HCT116 (cell line): ENCODE results near the gene AOPEP. TPM values are rescaled to one million over a fixed set of nuclear protein-coding genes. Genes with fewer than 3 reads are reported as not detected.

Experiments
- ATAC-seq: fragments of 200-7000 bp; cut with Tn5 transposase; 2 replicates; pipeline ENCODE4 v1.9.1; 2020; ENCODE audit warnings: mild to moderate bottlenecking, moderate library complexity
- BruUV-seq: library from RNA; stranded (reverse); fragments of 400-500 nt; replicated peaks from 2 replicates; lab custom pipeline; 2021; lab: Mats Ljungman, UMichigan
- CTCF ChIA-PET: fragments of 300-600 bp; sonication (Branson Sonifier 250); formaldehyde crosslinking; loops from one replicate; lab custom pipeline; 2021; ENCODE audit warnings: antibody characterized with exemption; lab: Charles Lee
- POLR2A ChIA-PET: fragments of 300-600, 350-600 bp; sonication (Branson Sonifier 250); formaldehyde crosslinking; loops from one replicate; lab custom pipeline; 2021; ENCODE audit warnings: antibody characterized with exemption; lab: Charles Lee
- RAD21 ChIA-PET, 2 experiments: fragments of 300-600 bp; sonication (Branson Sonifier 250); formaldehyde crosslinking; loops; one replicate each; lab custom pipeline; 2023; ENCODE audit warnings: low total read pairs in 2 of 2; ENCODE audit not compliant: uncharacterized antibody in 2 of 2, unreplicated experiment in 2 of 2, low non-redundant PET in 1 of 2; lab: Charles Lee
- DNase-seq: peaks from one replicate; pipeline ENCODE4 v3.0.0-alpha.2; 2010; ENCODE audit warnings: low read depth, low spot score
- H2AFZ ChIP-seq: fragments of 200-600 bp; shearing (Covaris generic), sonication (generic); 2 replicates; pipeline ENCODE4 v1.6.1; 2017; ENCODE audit warnings: low read depth, mixed run types, mixed read lengths, antibody characterized with exemption, low read length; ENCODE audit not compliant: poor library complexity, severe bottlenecking
- H3K27ac ChIP-seq: 2 replicates; pipeline ENCODE4 v1.5.1; 2012; ENCODE audit warnings: low read depth, low read length
- H3K27me3 ChIP-seq: fragments of 200-600 bp; sonication (generic); 2 replicates; pipeline ENCODE4 v1.6.1; 2016; ENCODE audit warnings: mixed run types, low read length, mixed read lengths; ENCODE audit not compliant: insufficient read depth
- H3K36me3 ChIP-seq, 2 experiments: fragments of 200-500 bp in 1 of 2; fragments of 200-600 bp in 1 of 2; sonication (Bioruptor generic) in 1 of 2; sonication (generic) in 1 of 2; 2 replicates each; pipeline versions ENCODE4 v1.5.1 to v1.6.1; 2014 to 2016; ENCODE audit warnings: low read length in 2 of 2, inconsistent platforms in 1 of 2, mixed read lengths in 1 of 2, mixed run types in 1 of 2; ENCODE audit not compliant: insufficient read depth in 2 of 2, control insufficient read depth in 1 of 2
- H3K4me1 ChIP-seq, 2 experiments: fragments of 200-600 bp in 1 of 2; sonication (generic) in 1 of 2; 2 replicates each; pipeline versions ENCODE4 v1.5.1 to v1.6.1; 2012 to 2017; ENCODE audit warnings: low read length in 2 of 2, inconsistent platforms in 1 of 2, mild to moderate bottlenecking in 1 of 2, mixed read lengths in 1 of 2, mixed run types in 1 of 2, moderate library complexity in 1 of 2; ENCODE audit not compliant: insufficient read depth in 2 of 2, control insufficient read depth in 1 of 2
- H3K4me2 ChIP-seq: fragments of 200-600 bp; sonication (generic); 2 replicates; pipeline ENCODE4 v1.6.1; 2017; ENCODE audit warnings: mixed run types, low read length, mixed read lengths
- H3K4me3 ChIP-seq, 2 experiments: fragments of 200-600 bp in 1 of 2; sonication (generic) in 1 of 2; replicated peaks in 1 of 2; 2 replicates each; pipeline ENCODE4 v1.5.1; 2011 to 2016; ENCODE audit warnings: low read length in 2 of 2, control low read depth in 1 of 2, low read depth in 1 of 2, mild to moderate bottlenecking in 1 of 2, mixed read lengths in 1 of 2, mixed run types in 1 of 2
- H3K79me2 ChIP-seq: fragments of 200-600 bp; sonication (generic); 2 replicates; pipeline ENCODE4 v1.6.1; 2017; ENCODE audit warnings: mild to moderate bottlenecking, mixed run types, low read length, moderate library complexity, mixed read lengths; ENCODE audit not compliant: insufficient read depth
- H3K9ac ChIP-seq: fragments of 200-600 bp; sonication (generic); 2 replicates; pipeline ENCODE4 v1.6.1; 2016; ENCODE audit warnings: low read length, mixed read lengths
- H3K9me2 ChIP-seq: fragments of 200-600 bp; sonication (generic), shearing (Covaris generic); 2 replicates; pipeline ENCODE4 v1.6.1; 2017; ENCODE audit warnings: mixed run types, mild to moderate bottlenecking, moderate library complexity; ENCODE audit not compliant: insufficient read depth
- H3K9me3 ChIP-seq, 2 experiments: fragments of 200-500 bp in 1 of 2; fragments of 200-600 bp in 1 of 2; sonication (Bioruptor generic) in 1 of 2; sonication (generic) in 1 of 2; 2 replicates each; pipeline ENCODE4 v1.6.1; 2014 to 2017; ENCODE audit warnings: low read length in 2 of 2, mixed read lengths in 2 of 2, inconsistent platforms in 1 of 2, low read depth in 1 of 2, mild to moderate bottlenecking in 1 of 2, mixed run types in 1 of 2, moderate library complexity in 1 of 2; ENCODE audit not compliant: control insufficient read depth in 1 of 2, insufficient read depth in 1 of 2
- H4K20me1 ChIP-seq: fragments of 200-600 bp; sonication (generic), shearing (Covaris generic); 2 replicates; pipeline ENCODE4 v1.6.1; 2017; ENCODE audit warnings: mixed run types, mild to moderate bottlenecking, moderate library complexity; ENCODE audit not compliant: insufficient read depth
- ATF3 ChIP-seq: IDR thresholded peaks from 2 replicates; pipeline ENCODE4 v1.6.1; 2012
- CBX3 ChIP-seq: IDR thresholded peaks from 2 replicates; pipeline ENCODE4 v1.6.1; 2012; ENCODE audit warnings: low read depth
- CEBPB ChIP-seq: IDR thresholded peaks from 2 replicates; pipeline ENCODE4 v1.6.1; 2012; ENCODE audit warnings: low read depth
- CTCF ChIP-seq, 3 experiments: fragments of 200-600 bp in 1 of 3; sonication (generic) in 1 of 3; IDR thresholded peaks in 2 of 3; conservative IDR thresholded peaks in 1 of 3; 2 replicates each; pipeline ENCODE4 v1.5.1; 2012 to 2017; ENCODE audit warnings: low read depth in 2 of 3, low read length in 2 of 3, antibody characterized with exemption in 1 of 3, borderline replicate concordance in 1 of 3, control low read depth in 1 of 3, mild to moderate bottlenecking in 1 of 3, mixed read lengths in 1 of 3, mixed run types in 1 of 3, moderate library complexity in 1 of 3; ENCODE audit not compliant: insufficient read depth in 1 of 3
- EGR1 ChIP-seq: IDR thresholded peaks from 2 replicates; pipeline ENCODE4 v1.6.1; 2012; ENCODE audit warnings: low read depth
- EZH2 ChIP-seq: fragments of 200-600 bp; sonication (generic); IDR thresholded peaks from 2 replicates; pipeline ENCODE4 v1.6.1; 2017; ENCODE audit warnings: antibody characterized with exemption, mixed run types
- EZH2phosphoT487 ChIP-seq: fragments of 200-600 bp; IDR thresholded peaks from 2 replicates; pipeline ENCODE4 v1.6.1; 2018; ENCODE audit warnings: antibody characterized with exemption, borderline replicate concordance
- FOSL1 ChIP-seq: IDR thresholded peaks from 2 replicates; pipeline ENCODE4 v1.6.1; 2012; ENCODE audit warnings: low read depth
- JUND ChIP-seq: IDR thresholded peaks from 2 replicates; pipeline ENCODE4 v1.6.1; 2012
- MAX ChIP-seq: IDR thresholded peaks from 2 replicates; pipeline ENCODE4 v1.6.1; 2012
- POLR2A ChIP-seq: IDR thresholded peaks from 2 replicates; pipeline ENCODE4 v1.7.0; 2011; ENCODE audit warnings: borderline replicate concordance; ENCODE audit not compliant: insufficient read depth, insufficient read length; ENCODE audit errors: extremely low read depth
- POLR2AphosphoS5 ChIP-seq: IDR thresholded peaks from 2 replicates; pipeline ENCODE4 v1.6.1; 2011; ENCODE audit warnings: mild to moderate bottlenecking, low read depth, low read length, moderate library complexity
- REST ChIP-seq: IDR thresholded peaks from 2 replicates; pipeline ENCODE4 v1.6.1; 2012; ENCODE audit warnings: low read depth
- SIN3A ChIP-seq: IDR thresholded peaks from 2 replicates; pipeline ENCODE4 v1.6.1; 2012; ENCODE audit warnings: low read depth
- YY1 ChIP-seq: IDR thresholded peaks from 2 replicates; pipeline ENCODE4 v1.6.1; 2011; ENCODE audit warnings: low read length, low read depth, moderate library complexity, mild to moderate bottlenecking; ENCODE audit not compliant: insufficient replicate concordance; ENCODE audit errors: extremely low read depth
- ZBTB33 ChIP-seq: IDR thresholded peaks from 2 replicates; pipeline ENCODE4 v1.6.1; 2011; ENCODE audit warnings: mild to moderate bottlenecking, low read length, moderate library complexity; ENCODE audit not compliant: insufficient replicate concordance; ENCODE audit errors: extremely low read depth
- ZFX ChIP-seq: fragments of 450-650 bp; IDR thresholded peaks from 2 replicates; pipeline ENCODE4 v1.6.1; 2017
- ZNF274 ChIP-seq: fragments of 200-500 bp; sonication (Bioruptor generic); IDR thresholded peaks from 2 replicates; pipeline ENCODE4 v1.6.1; 2014; ENCODE audit warnings: mild to moderate bottlenecking, low read depth, low read length, inconsistent platforms
- intact Hi-C: fragments of 100-400 bp; cut with micrococcal nuclease; formaldehyde crosslinking; loops from 2 replicates; pipeline ENCODE4 v1.10.0; 2022
- total RNA-seq: library from RNA; stranded (reverse); gene quantifications from one replicate; pipeline ENCODE4 v1.2.1, GENCODE V29; 2021; ENCODE audit not compliant: unreplicated experiment

AOPEP gene
- total RNA-seq, 1 experiment from 2014 or later: 15.1 TPM

GRCh38 chr9:94714494-94714893 lies 12.0 kb upstream of the AOPEP start:
- Histone ChIP-seq H3K4me2 (no peak overlapping the region), H3K4me3 (no peak overlapping the region), H3K79me2 (no peaks in the 10 kb centered on the region), H4K20me1 (no peaks in the 10 kb centered on the region), H2AFZ (no peak overlapping the region), H3K9me2 (no peaks in the 10 kb centered on the region), H3K36me3 (no peaks in the 10 kb centered on the region), H3K9me3 (no peaks in the 10 kb centered on the region), H3K27me3 (no peaks in the 10 kb centered on the region), H3K27ac (no peak overlapping the region), H3K9ac (no peak overlapping the region), H3K4me1 (no peaks in the 10 kb centered on the region; a peak in 1 of 4 replicates)
- RAD21 ChIA-PET: no interaction called here
- POLR2A ChIA-PET: interaction anchor here (0.6 kb wide), 1 partner anchor 45 kb away, joined by 3 read pairs; no protein-coding TSS in a partner anchor
- CTCF ChIA-PET: no interaction called here
- DNase-seq (no peak), ATAC-seq (no peak)
- no TSS peak for BruUV-seq
- TF ChIP-seq POLR2AphosphoS5 (no peak), MAX (no peak), JUND (no peak), CBX3 (no peak), SIN3A (no peak), REST (no peak), ZNF274 (no peak), POLR2A (no peak), CTCF (IDR thresholded peaks at IDR 0.05 in 2 of 3, conservative IDR thresholded peaks at IDR 0.05 in 1 of 3; ENCODE audit: borderline replicate concordance in 1 of 3, insufficient read depth in 1 of 3, low read depth in 2 of 3, low read length in 2 of 3) (no peak), ATF3 (no peak), EZH2phosphoT487 (no peak), ZBTB33 (no peak), EZH2 (no peak), YY1 (no peak), EGR1 (no peak), CEBPB (no peak), FOSL1 (no peak), ZFX (no peak)
- intact Hi-C loops: no loop called here
